GM23248 (cell line): ENCODE results near the gene ZFYVE9.
"Not testable (repeated sequence)": the region's sequence is repeated elsewhere in the genome, so short reads cannot be mapped to it uniquely, and the experiment has no call there.

Experiments used
- EZH2 ChIP-seq: fragments of 200-600 bp; sonication (generic); IDR thresholded peaks from 2 replicates; pipeline ENCODE4 v1.6.1; 2018; ENCODE audit warnings: antibody characterized with exemption, mild to moderate bottlenecking; ENCODE audit not compliant: insufficient read depth, poor library complexity, severe bottlenecking
- EZH2phosphoT487 ChIP-seq: fragments of 200-600 bp; sonication (generic); IDR thresholded peaks from 2 replicates; pipeline ENCODE4 v1.6.1; 2018; ENCODE audit warnings: antibody characterized with exemption, moderate library complexity, mild to moderate bottlenecking, low read depth; ENCODE audit not compliant: insufficient read depth

- TF ChIP-seq EZH2, EZH2phosphoT487: not testable (repeated sequence)
These were observed 228.0 kb downstream of the ZFYVE9 start for GRCh38 chr1:52369851-52370250.
